Neural progenitor cell (in vitro differentiated cells): ENCODE measurements around the gene ACP4. TPM values are rescaled to one million over a fixed set of nuclear protein-coding genes. Genes with fewer than 3 reads are reported as not detected.
A peak's percentile ranks its signal among the peaks of the same experiment; 100 is the strongest.

Source experiments
- DNase-seq: peaks from one replicate; pipeline ENCODE4 v3.0.0-alpha.2; 2016; ENCODE audit warnings: low spot score
- H2AFZ ChIP-seq: fragments of 200-600 bp; sonication (generic); replicated peaks from 2 replicates; pipeline ENCODE4 v1.6.1; 2016; ENCODE audit warnings: antibody characterized with exemption
- H3F3A ChIP-seq: fragments of 200-600 bp; sonication (generic); 2 replicates; pipeline ENCODE4 v1.6.1; 2016; ENCODE audit warnings: antibody characterized with exemption, low read depth
- H3K27ac ChIP-seq: fragments of 200-600 bp; sonication (generic); 2 replicates; pipeline ENCODE4 v1.5.1; 2016; ENCODE audit warnings: mild to moderate bottlenecking
- H3K27me3 ChIP-seq: fragments of 200-600 bp; sonication (generic); 2 replicates; pipeline ENCODE4 v1.6.1; 2016; ENCODE audit warnings: mild to moderate bottlenecking, moderate library complexity
- H3K36me3 ChIP-seq: fragments of 200-600 bp; sonication (generic); 2 replicates; pipeline ENCODE4 v1.5.1; 2016
- H3K4me1 ChIP-seq: fragments of 200-600 bp; sonication (generic); 2 replicates; pipeline ENCODE4 v1.6.1; 2016; ENCODE audit warnings: mixed run types
- H3K4me2 ChIP-seq: fragments of 200-600 bp; sonication (generic); 2 replicates; pipeline ENCODE4 v1.6.1; 2016
- H3K4me3 ChIP-seq: fragments of 200-600 bp; sonication (generic); 2 replicates; pipeline ENCODE4 v1.5.1; 2016
- H3K79me2 ChIP-seq: fragments of 200-600 bp; sonication (generic); 2 replicates; pipeline ENCODE4 v1.6.1; 2016; ENCODE audit warnings: low read depth
- H3K9ac ChIP-seq: fragments of 200-600 bp; sonication (generic); 2 replicates; pipeline ENCODE4 v1.6.1; 2016
- H3K9me3 ChIP-seq: fragments of 200-600 bp; sonication (generic); 2 replicates; pipeline ENCODE4 v1.5.1; 2016; ENCODE audit warnings: low read depth
- H4K20me1 ChIP-seq: fragments of 200-600 bp; sonication (generic); 2 replicates; pipeline ENCODE4 v1.6.1; 2016; ENCODE audit warnings: low read depth
- H3K27ac Mint-ChIP-seq: 3 replicates; pipeline ENCODE4 v1.8.0; 2021; ENCODE audit warnings: mixed read lengths
- H3K27me3 Mint-ChIP-seq: 2 replicates; pipeline ENCODE4 v1.8.0; 2022; ENCODE audit warnings: low read depth, mild to moderate bottlenecking, inconsistent platforms, moderate library complexity, mixed read lengths; ENCODE audit not compliant: insufficient read depth
- H3K36me3 Mint-ChIP-seq: 3 replicates; pipeline ENCODE4 v1.8.0; 2021; ENCODE audit warnings: mixed read lengths
- H3K4me1 Mint-ChIP-seq: 3 replicates; pipeline ENCODE4 v1.8.0; 2021; ENCODE audit warnings: mixed read lengths
- H3K4me3 Mint-ChIP-seq: 3 replicates; pipeline ENCODE4 v1.8.0; 2021; ENCODE audit warnings: mild to moderate bottlenecking, moderate library complexity, mixed read lengths
- H3K9me3 Mint-ChIP-seq: 3 replicates; pipeline ENCODE4 v1.8.0; 2020; ENCODE audit warnings: mixed read lengths
- EZH2 ChIP-seq: fragments of 200-600 bp; sonication (generic); IDR thresholded peaks from 2 replicates; pipeline ENCODE4 v1.6.1; 2017; ENCODE audit warnings: antibody characterized with exemption, mild to moderate bottlenecking, moderate library complexity
- EZH2phosphoT487 ChIP-seq: fragments of 200-600 bp; sonication (generic); IDR thresholded peaks from 2 replicates; pipeline ENCODE4 v1.6.1; 2017; ENCODE audit warnings: antibody characterized with exemption
- total RNA-seq: library from RNA; depleted of rRNA; stranded (reverse); fragments of >200 nt; gene quantifications from 2 replicates; pipeline ENCODE4 v1.2.3, GENCODE V29; 2015; ENCODE audit warnings: low replicate concordance
- TF ChIP-seq, protein P1 (sequence below): fragments of 200-600 bp; sonication (generic); IDR thresholded peaks from 2 replicates; pipeline ENCODE4 v1.5.1; 2017; ENCODE audit warnings: antibody characterized with exemption, mild to moderate bottlenecking

ACP4 gene
- total RNA-seq, 1 donor from 2014 or later = not detected

DNA sequence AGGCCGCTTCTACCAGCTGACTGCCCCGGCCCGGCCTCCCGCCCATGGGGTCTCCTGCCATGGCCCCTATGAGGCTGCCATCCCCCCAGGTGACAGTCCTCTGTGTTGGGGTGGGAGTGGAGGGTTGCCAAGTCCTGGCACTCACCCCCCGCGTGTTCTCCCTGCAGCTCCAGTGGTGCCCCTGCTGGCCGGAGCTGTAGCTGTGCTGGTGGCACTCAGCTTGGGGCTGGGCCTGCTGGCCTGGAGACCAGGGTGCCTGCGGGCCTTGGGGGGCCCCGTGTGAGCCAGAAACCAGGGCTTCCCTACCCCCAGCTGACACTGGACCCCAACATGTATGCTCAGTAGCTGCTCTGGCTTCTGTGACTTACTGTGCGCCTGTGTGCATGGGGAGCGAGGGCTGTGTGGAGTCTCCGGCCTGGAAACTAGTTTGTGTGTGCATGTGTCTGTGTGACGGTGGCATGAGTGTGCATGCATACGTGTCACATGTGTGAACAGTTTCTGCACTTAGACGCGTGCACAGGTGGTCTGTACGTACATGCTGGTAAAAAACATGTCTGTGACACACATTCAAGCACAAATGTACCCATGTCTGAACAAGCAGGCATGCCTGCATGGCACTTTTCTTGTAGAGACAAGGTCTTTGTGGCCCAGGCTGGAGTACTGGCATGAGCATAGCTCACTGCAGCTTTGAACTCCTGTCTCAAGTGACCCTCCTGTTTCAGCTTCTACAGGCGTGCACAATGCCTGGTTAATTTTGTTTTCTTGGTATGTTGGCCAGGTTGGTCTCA, 4.9 kb downstream of the ACP4 start:
- peak overlapping the region; percentile 71 for H3K4me3 Mint-ChIP-seq

DNA sequence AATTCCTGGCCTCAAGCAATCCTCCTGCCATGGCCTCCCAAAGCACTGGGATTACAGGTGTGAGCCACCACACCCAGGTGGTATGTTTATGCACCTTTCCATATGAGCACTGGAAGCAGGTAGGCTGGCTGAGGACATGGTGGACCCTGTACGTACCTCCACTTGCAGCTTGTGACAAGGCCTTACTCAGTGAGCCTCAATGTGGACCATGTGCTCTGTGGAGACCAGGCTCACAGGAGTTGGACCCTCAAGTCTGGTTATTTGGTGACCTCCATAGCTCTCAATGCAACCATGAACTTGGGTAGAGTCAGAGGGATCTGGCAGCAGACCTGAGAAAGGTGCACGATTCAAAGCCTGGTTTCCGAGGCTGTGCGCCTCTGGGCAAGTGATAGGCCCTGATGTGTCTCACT, 5.5 kb downstream of the ACP4 start:
- peak overlapping the region; percentile 60 for H3K27ac Mint-ChIP-seq
- H3K9ac ChIP-seq = no peak overlapping the region
- no peak for DNase-seq
- TF ChIP-seq, protein P1, sequence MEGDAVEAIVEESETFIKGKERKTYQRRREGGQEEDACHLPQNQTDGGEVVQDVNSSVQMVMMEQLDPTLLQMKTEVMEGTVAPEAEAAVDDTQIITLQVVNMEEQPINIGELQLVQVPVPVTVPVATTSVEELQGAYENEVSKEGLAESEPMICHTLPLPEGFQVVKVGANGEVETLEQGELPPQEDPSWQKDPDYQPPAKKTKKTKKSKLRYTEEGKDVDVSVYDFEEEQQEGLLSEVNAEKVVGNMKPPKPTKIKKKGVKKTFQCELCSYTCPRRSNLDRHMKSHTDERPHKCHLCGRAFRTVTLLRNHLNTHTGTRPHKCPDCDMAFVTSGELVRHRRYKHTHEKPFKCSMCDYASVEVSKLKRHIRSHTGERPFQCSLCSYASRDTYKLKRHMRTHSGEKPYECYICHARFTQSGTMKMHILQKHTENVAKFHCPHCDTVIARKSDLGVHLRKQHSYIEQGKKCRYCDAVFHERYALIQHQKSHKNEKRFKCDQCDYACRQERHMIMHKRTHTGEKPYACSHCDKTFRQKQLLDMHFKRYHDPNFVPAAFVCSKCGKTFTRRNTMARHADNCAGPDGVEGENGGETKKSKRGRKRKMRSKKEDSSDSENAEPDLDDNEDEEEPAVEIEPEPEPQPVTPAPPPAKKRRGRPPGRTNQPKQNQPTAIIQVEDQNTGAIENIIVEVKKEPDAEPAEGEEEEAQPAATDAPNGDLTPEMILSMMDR = no peak
- no peak for TF ChIP-seq EZH2phosphoT487
- peaks cover 63% of the 10 kb centered on the region for H4K20me1 ChIP-seq
- peaks cover 3% of the 10 kb centered on the region for H3K4me1 Mint-ChIP-seq
- peaks cover 17% of the 10 kb centered on the region for H3K79me2 ChIP-seq
- H3K4me3 ChIP-seq = no peak overlapping the region
- H3K4me1 ChIP-seq = peaks cover 4% of the 10 kb centered on the region
- H3K27ac ChIP-seq = no peak overlapping the region
- H3K36me3 ChIP-seq = no peaks in the 10 kb centered on the region
- no peak overlapping the region for H3K4me2 ChIP-seq
- no peaks in the 10 kb centered on the region for H3K9me3 ChIP-seq
- H3K36me3 Mint-ChIP-seq = peaks cover 11% of the 10 kb centered on the region
- H3K27me3 ChIP-seq = no peaks in the 10 kb centered on the region
- peaks cover 6% of the 10 kb centered on the region for H3K27me3 Mint-ChIP-seq
- H3K4me3 Mint-ChIP-seq = no peak overlapping the region
- H3K9me3 Mint-ChIP-seq = peaks cover 2% of the 10 kb centered on the region
- no peak overlapping the region for H2AFZ ChIP-seq
- peaks cover 45% of the 10 kb centered on the region for H3F3A ChIP-seq

More for the DNA sequence above, 4.9 kb downstream of the ACP4 start:
- Histone ChIP-seq H3K27me3 (no peaks in the 10 kb centered on the region), H4K20me1 (peaks cover 59% of the 10 kb centered on the region), H3K4me1 (peaks cover 4% of the 10 kb centered on the region), H3K79me2 (peaks cover 13% of the 10 kb centered on the region), H3K4me3 (no peak overlapping the region), H3K9me3 (no peaks in the 10 kb centered on the region), H3K36me3 (no peaks in the 10 kb centered on the region), H3K4me2 (no peak overlapping the region), H3F3A (peaks cover 45% of the 10 kb centered on the region), H3K9ac (no peak overlapping the region), H3K27ac (no peak overlapping the region), H2AFZ (no peak overlapping the region)
- TF ChIP-seq EZH2 = no peak
- TF ChIP-seq, protein P1 = peak; percentile 17
- Mint-ChIP-seq H3K27me3 (peaks cover 6% of the 10 kb centered on the region), H3K36me3 (peaks cover 8% of the 10 kb centered on the region), H3K9me3 (peaks cover 2% of the 10 kb centered on the region), H3K27ac (peak overlapping the region; percentile 95), H3K4me1 (peaks cover 3% of the 10 kb centered on the region)
- no peak for DNase-seq

DNA sequence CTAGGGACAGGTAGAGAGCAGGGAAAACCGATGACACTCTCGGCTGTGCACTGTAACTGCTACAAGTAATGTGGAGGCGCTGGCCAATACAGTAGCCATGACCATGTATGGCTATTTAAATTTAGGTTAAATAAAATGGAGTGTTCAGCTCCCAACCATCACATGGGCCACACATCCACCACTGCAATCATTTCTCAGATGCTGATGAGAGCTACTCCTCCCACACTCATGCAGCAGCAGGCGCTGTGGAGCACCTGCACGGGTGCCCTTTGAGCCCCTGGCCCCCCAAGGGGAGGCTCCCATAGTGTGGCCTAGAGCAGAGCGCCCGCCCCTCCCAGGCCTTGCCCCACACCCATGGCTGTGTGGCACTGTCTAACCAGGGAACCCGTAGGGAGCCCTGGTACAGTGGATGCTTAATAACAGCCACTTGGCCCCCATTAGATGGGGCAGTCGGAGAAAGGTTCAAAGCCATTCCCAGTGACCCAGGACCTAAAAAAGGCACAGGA, 6.0 kb downstream of the ACP4 start:
- peaks cover 7% of the 10 kb centered on the region for H3K4me1 Mint-ChIP-seq
- Histone ChIP-seq H3F3A (peaks cover 50% of the 10 kb centered on the region), H3K4me1 (peaks cover 4% of the 10 kb centered on the region), H3K4me3 (no peak overlapping the region), H3K9me3 (no peaks in the 10 kb centered on the region), H3K9ac (no peak overlapping the region), H3K4me2 (no peak overlapping the region), H3K27ac (no peak overlapping the region), H3K36me3 (peaks cover 5% of the 10 kb centered on the region), H4K20me1 (peaks cover 68% of the 10 kb centered on the region), H3K79me2 (peaks cover 22% of the 10 kb centered on the region), H2AFZ (no peak overlapping the region), H3K27me3 (no peaks in the 10 kb centered on the region)
- no peak for TF ChIP-seq EZH2phosphoT487
- TF ChIP-seq, protein P1 = no peak
- no peak for TF ChIP-seq EZH2
- no peak for DNase-seq
- no peaks in the 10 kb centered on the region for H3K9me3 Mint-ChIP-seq
- no peak overlapping the region for H3K4me3 Mint-ChIP-seq
- H3K27ac Mint-ChIP-seq = peak overlapping the region; percentile 60
- H3K27me3 Mint-ChIP-seq = peaks cover 2% of the 10 kb centered on the region
- peaks cover 14% of the 10 kb centered on the region for H3K36me3 Mint-ChIP-seq
